H9 (cell line): ENCODE results near the gene SLITRK6. TPM values are rescaled to one million over a fixed set of nuclear protein-coding genes. Genes with fewer than 3 reads are reported as not detected.

Experiments
- DNase-seq: peaks from one replicate; pipeline ENCODE4 v3.0.0-alpha.2; 2017
- H2AFZ ChIP-seq: one replicate; pipeline ENCODE4 v1.6.1; 2013; ENCODE audit warnings: mild to moderate bottlenecking, low read length, control low read depth, moderate library complexity
- H2AK5ac ChIP-seq: 2 replicates; pipeline ENCODE4 v1.6.1; 2013; ENCODE audit warnings: low read length, control low read depth, mixed read lengths; ENCODE audit not compliant: insufficient read length
- H2BK120ac ChIP-seq: one replicate; pipeline ENCODE4 v1.6.1; 2013; ENCODE audit warnings: low read depth, mild to moderate bottlenecking, low read length, control low read depth, inconsistent platforms; ENCODE audit not compliant: poor library complexity, severe bottlenecking
- H2BK12ac ChIP-seq: 2 replicates; pipeline ENCODE4 v1.6.1; 2013; ENCODE audit warnings: low read length, control low read depth, mixed read lengths, low read depth; ENCODE audit not compliant: insufficient read length
- H2BK15ac ChIP-seq: 2 replicates; pipeline ENCODE4 v1.6.1; 2013; ENCODE audit warnings: low read depth, low read length, control low read depth
- H2BK20ac ChIP-seq: one replicate; pipeline ENCODE4 v1.6.1; 2013; ENCODE audit warnings: low read depth, mild to moderate bottlenecking, low read length, control low read depth, inconsistent platforms; ENCODE audit not compliant: poor library complexity, severe bottlenecking
- H2BK5ac ChIP-seq: 2 replicates; pipeline ENCODE4 v1.6.1; 2013; ENCODE audit warnings: low read length, control low read depth, mixed read lengths; ENCODE audit not compliant: insufficient read length
- H3K14ac ChIP-seq: 2 replicates; pipeline ENCODE4 v1.6.1; 2013; ENCODE audit warnings: low read length, control low read depth; ENCODE audit not compliant: insufficient read depth
- H3K18ac ChIP-seq: 2 replicates; pipeline ENCODE4 v1.6.1; 2013; ENCODE audit warnings: low read depth, mild to moderate bottlenecking, mixed read lengths, low read length, control low read depth; ENCODE audit not compliant: insufficient read length
- H3K23ac ChIP-seq: 2 replicates; pipeline ENCODE4 v1.6.1; 2013; ENCODE audit warnings: low read length, control low read depth, mixed read lengths, low read depth; ENCODE audit not compliant: insufficient read length
- H3K23me2 ChIP-seq: 2 replicates; pipeline ENCODE4 v1.6.1; 2013; ENCODE audit warnings: low read depth, mild to moderate bottlenecking, mixed read lengths, low read length, control low read depth; ENCODE audit not compliant: insufficient read length, poor library complexity, severe bottlenecking
- H3K27ac ChIP-seq: 2 replicates; pipeline ENCODE4 v1.5.1; 2013; ENCODE audit warnings: low read length, control low read depth, mixed read lengths, low read depth; ENCODE audit not compliant: insufficient read length
- H3K27me3 ChIP-seq: 2 replicates; pipeline ENCODE4 v1.6.1; 2013; ENCODE audit warnings: low read length, control low read depth, inconsistent platforms; ENCODE audit not compliant: insufficient read depth
- H3K4ac ChIP-seq: 2 replicates; pipeline ENCODE4 v1.6.1; 2013; ENCODE audit warnings: low read depth, mild to moderate bottlenecking, control low read depth, inconsistent platforms, low read length, moderate library complexity
- H3K4me1 ChIP-seq: 2 replicates; pipeline ENCODE4 v1.6.1; 2013; ENCODE audit warnings: low read length, control low read depth, inconsistent platforms; ENCODE audit not compliant: insufficient read depth
- H3K4me2 ChIP-seq: 2 replicates; pipeline ENCODE4 v1.6.1; 2013; ENCODE audit warnings: low read length, control low read depth, mixed read lengths; ENCODE audit not compliant: insufficient read length, insufficient read depth
- H3K56ac ChIP-seq: 2 replicates; pipeline ENCODE4 v1.6.1; 2013; ENCODE audit warnings: low read depth, mild to moderate bottlenecking, mixed read lengths, low read length, control low read depth; ENCODE audit not compliant: insufficient read length
- H3K79me1 ChIP-seq: 2 replicates; pipeline ENCODE4 v1.6.1; 2013; ENCODE audit warnings: low read depth, mild to moderate bottlenecking, moderate library complexity, low read length, control low read depth, inconsistent platforms; ENCODE audit not compliant: insufficient read depth, poor library complexity, severe bottlenecking
- H3K79me2 ChIP-seq: 2 replicates; pipeline ENCODE4 v1.6.1; 2013; ENCODE audit warnings: low read length, control low read depth, inconsistent platforms; ENCODE audit not compliant: insufficient read depth
- H3K9ac ChIP-seq: 2 replicates; pipeline ENCODE4 v1.6.1; 2013; ENCODE audit warnings: low read length, control low read depth, mixed read lengths; ENCODE audit not compliant: insufficient read length; ENCODE audit errors: extremely low read depth
- H3K9me3 ChIP-seq: one replicate; pipeline ENCODE4 v1.6.1; 2013; ENCODE audit warnings: low read depth, low read length, inconsistent platforms; ENCODE audit not compliant: control insufficient read depth
- H3T11ph ChIP-seq: one replicate; pipeline ENCODE4 v1.6.1; 2013; ENCODE audit warnings: mild to moderate bottlenecking, low read length, control low read depth, inconsistent platforms
- H4K20me1 ChIP-seq: one replicate; pipeline ENCODE4 v1.6.1; 2013; ENCODE audit not compliant: control insufficient read depth, insufficient read length, insufficient read depth
- H4K5ac ChIP-seq: 2 replicates; pipeline ENCODE4 v1.6.1; 2013; ENCODE audit warnings: low read depth, mild to moderate bottlenecking, mixed read lengths, low read length, control low read depth; ENCODE audit not compliant: insufficient read length
- H4K8ac ChIP-seq: replicated peaks from 2 replicates; pipeline ENCODE4 v1.6.1; 2013; ENCODE audit warnings: low read length, control low read depth, mixed read lengths, low read depth; ENCODE audit not compliant: insufficient read length
- H4K91ac ChIP-seq: 2 replicates; pipeline ENCODE4 v1.6.1; 2013; ENCODE audit warnings: low read depth, mild to moderate bottlenecking, moderate library complexity, mixed read lengths, low read length, control low read depth; ENCODE audit not compliant: insufficient read length
- H3K27ac Mint-ChIP-seq, 3 experiments: 2 replicates in 2 of 3; 3 replicates in 1 of 3; pipeline ENCODE4 v1.8.0; 2020 to 2021; ENCODE audit warnings: mixed read lengths in 3 of 3, mild to moderate bottlenecking in 1 of 3, moderate library complexity in 1 of 3
- H3K27me3 Mint-ChIP-seq: 2 replicates; pipeline ENCODE4 v1.8.0; 2021; ENCODE audit warnings: low read depth, mild to moderate bottlenecking, moderate library complexity, mixed read lengths
- H3K36me3 Mint-ChIP-seq, 3 experiments: 2 replicates in 2 of 3; 3 replicates in 1 of 3; pipeline ENCODE4 v1.8.0; 2020 to 2021; ENCODE audit warnings: low read depth in 3 of 3, mixed read lengths in 3 of 3; ENCODE audit not compliant: insufficient read depth in 1 of 3
- H3K4me1 Mint-ChIP-seq, 2 experiments: 2 replicates each; pipeline ENCODE4 v1.8.0; 2020; ENCODE audit warnings: mixed read lengths in 2 of 2
- H3K4me3 Mint-ChIP-seq, 2 experiments: 2 replicates in 1 of 2; 3 replicates in 1 of 2; pipeline ENCODE4 v1.8.0; 2020 to 2021; ENCODE audit warnings: mild to moderate bottlenecking in 2 of 2, mixed read lengths in 2 of 2, moderate library complexity in 1 of 2
- H3K9me3 Mint-ChIP-seq, 2 experiments: 2 replicates in 1 of 2; 3 replicates in 1 of 2; pipeline ENCODE4 v1.8.0; 2020; ENCODE audit warnings: mild to moderate bottlenecking in 2 of 2, mixed read lengths in 2 of 2, moderate library complexity in 1 of 2
- CTCF ChIP-seq: fragments of 200-600 bp; sonication (generic); conservative IDR thresholded peaks from 3 replicates; pipeline ENCODE4 v1.8.0; 2021; ENCODE audit warnings: antibody characterized with exemption, mild to moderate bottlenecking
- WGBS: extraction: QIAGEN DNeasy Blood & Tissue Kit; methylation state at CpG from one replicate; pipeline ENCODE4 v1.1.7; 2013; ENCODE audit warnings: missing lambda C conversion rate, low lambda C conversion rate, mixed read lengths; ENCODE audit not compliant: insufficient read length; ENCODE audit errors: extremely low coverage; 5-methylcytosine and 5-hydroxymethylcytosine counted together
- total RNA-seq: library from RNA; stranded (reverse); gene quantifications from 2 replicates; pipeline ENCODE4 v1.2.1, GENCODE V29; 2021

The SLITRK6 gene
- total RNA-seq, 1 experiment from 2014 or later: not detected

- H3K79me2 ChIP-seq: no peaks in the 10 kb centered on the region
- Mint-ChIP-seq H3K4me1 (peaks cover 15 to 20% of the 10 kb centered on the region in 2 experiments), H3K27me3 (no peaks in the 10 kb centered on the region), H3K27ac (no peak overlapping the region), H3K4me3 (no peak overlapping the region), H3K9me3 (no peaks in the 10 kb centered on the region), H3K36me3 (no peaks in the 10 kb centered on the region; a peak in 2 of 7 replicates)
- H3K4me2 ChIP-seq: no peak overlapping the region
- no peak overlapping the region for H2BK5ac ChIP-seq
- no peaks in the 10 kb centered on the region for H3K9me3 ChIP-seq
- no peaks in the 10 kb centered on the region for H3K27me3 ChIP-seq
- no peaks in the 10 kb centered on the region for H4K20me1 ChIP-seq
- H3K56ac ChIP-seq: no peak overlapping the region
- no peaks in the 10 kb centered on the region for H3K23me2 ChIP-seq
- H4K91ac ChIP-seq: no peak overlapping the region
- H3K23ac ChIP-seq: no peak overlapping the region
- DNase-seq: no peak
- no CpG with 5 or more reads among the region's 4 CpGs for WGBS
- no peaks in the 10 kb centered on the region for H3K4me1 ChIP-seq
- H4K5ac ChIP-seq: no peak overlapping the region
- H4K8ac ChIP-seq: no peak overlapping the region
- no peaks in the 10 kb centered on the region for H3K79me1 ChIP-seq
- TF ChIP-seq CTCF: no peak
- H3T11ph ChIP-seq: no peak overlapping the region
- no peak overlapping the region for H2BK120ac ChIP-seq
- no peak overlapping the region for H3K27ac ChIP-seq
- H2BK15ac ChIP-seq: no peak overlapping the region
- H2BK20ac ChIP-seq: no peak overlapping the region
- H3K14ac ChIP-seq: no peak overlapping the region
- no peak overlapping the region for H3K4ac ChIP-seq
- no peak overlapping the region for H3K18ac ChIP-seq
- no peak overlapping the region for H2AK5ac ChIP-seq
- H2BK12ac ChIP-seq: no peak overlapping the region
- no peak overlapping the region for H3K9ac ChIP-seq
- no peak overlapping the region for H2AFZ ChIP-seq
These were observed 1.9 kb downstream of the SLITRK6 start for GRCh38 chr13:85797311-85797710.
